ENCODE measurements around the gene CNOT8. TPM values are rescaled to one million over a fixed set of nuclear protein-coding genes. Genes with fewer than 3 reads are reported as not detected.

The CNOT8 gene
- total and polyA plus RNA-seq, 8 donors, result 11.8 to 27.4 (median 15.0) TPM

GRCh38 chr5:154857530-154858296, 714 bp upstream of the CNOT8 start:
- H3K36me3 ChIP-seq, result no peaks in the 10 kb centered on the region
- intact Hi-C loops (cut with DNase I), result no loop called here
- peak overlapping the region; percentile 41 to 73 (median 64) for H3K4me3 ChIP-seq
- FAIRE-seq (no peak), DNase-seq (peak; percentile 88 to 97 (median 96)), ATAC-seq (peak; percentile 82 to 87 (median 83))
- 0% methylated on average over 58 to 59 of the region's 59 CpGs for WGBS, 2 donors
- H3K27me3 ChIP-seq, result no peaks in the 10 kb centered on the region
- peak overlapping the region; percentile 96 to 99 (median 98) for H3K27ac ChIP-seq
- H3K4me1 ChIP-seq, result peaks cover 6 to 23% (median 15%) of the 10 kb centered on the region in 3 donors
- no peak for TF ChIP-seq CTCF (IDR thresholded peaks at IDR 0.05)
- no peaks in the 10 kb centered on the region for H3K9me3 ChIP-seq

GRCh38 chr5:154858972-154859871, 795 bp downstream of the CNOT8 start:
- peaks cover 6 to 23% (median 15%) of the 10 kb centered on the region in 3 donors for H3K4me1 ChIP-seq
- DNase-seq, result no peak

DNA sequence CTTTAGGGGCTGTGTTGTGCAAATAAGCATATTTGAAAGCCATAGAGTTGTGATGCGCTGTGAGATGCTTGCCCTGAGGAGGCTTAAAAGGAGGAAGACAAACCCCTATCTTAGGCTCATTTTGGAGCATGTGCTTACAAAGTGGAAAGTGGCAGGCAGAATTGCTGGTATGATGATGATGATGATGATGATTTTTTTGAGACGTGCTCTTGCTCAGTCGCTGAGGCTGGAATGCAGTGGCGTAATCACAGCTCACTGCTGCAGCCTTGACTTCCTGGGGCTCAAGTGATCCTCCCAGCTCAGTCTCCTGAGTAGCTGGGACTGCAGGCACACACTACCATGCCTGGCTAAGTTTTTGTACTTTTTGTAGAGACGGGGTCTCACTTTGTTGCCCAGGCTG, 1.7 kb downstream of the CNOT8 start:
- peak overlapping the region in 3 of 4 donors; percentile 41 to 73 (median 64) for H3K4me3 ChIP-seq
- no peak for TF ChIP-seq CTCF (IDR thresholded peaks at IDR 0.05)
- no peaks in the 10 kb centered on the region for H3K27me3 ChIP-seq
- no peaks in the 10 kb centered on the region for H3K9me3 ChIP-seq
- intact Hi-C loops (cut with DNase I), result no loop called here
- ATAC-seq (no peak), DNase-seq (no peak), FAIRE-seq (no peak)
- peaks cover 0 to under 1% (median 0%) of the 10 kb centered on the region in 3 donors for H3K36me3 ChIP-seq
- 49 to 51% methylated on average over 5 of the region's 5 CpGs for WGBS, 2 donors
- H3K4me1 ChIP-seq, result peaks cover 6 to 23% (median 15%) of the 10 kb centered on the region in 3 donors
- H3K27ac ChIP-seq, result peak overlapping the region in 2 of 4 donors; percentile 96 to 98

More at GRCh38 chr5:154858972-154859871, 795 bp downstream of the CNOT8 start:
- peak overlapping the region; percentile 96 to 99 (median 98) for H3K27ac ChIP-seq
- no peaks in the 10 kb centered on the region for H3K27me3 ChIP-seq
- TF ChIP-seq CTCF (IDR thresholded peaks at IDR 0.05), result no peak
- H3K36me3 ChIP-seq, result no peaks in the 10 kb centered on the region
- intact Hi-C loops (cut with DNase I), result no loop called here
- 1% methylated on average over 26 of the region's 26 CpGs for WGBS, 2 donors
- H3K4me3 ChIP-seq, result peak overlapping the region; percentile 41 to 73 (median 64)
- ATAC-seq, result no peak
- no peaks in the 10 kb centered on the region for H3K9me3 ChIP-seq
- no peak for FAIRE-seq

DNA sequence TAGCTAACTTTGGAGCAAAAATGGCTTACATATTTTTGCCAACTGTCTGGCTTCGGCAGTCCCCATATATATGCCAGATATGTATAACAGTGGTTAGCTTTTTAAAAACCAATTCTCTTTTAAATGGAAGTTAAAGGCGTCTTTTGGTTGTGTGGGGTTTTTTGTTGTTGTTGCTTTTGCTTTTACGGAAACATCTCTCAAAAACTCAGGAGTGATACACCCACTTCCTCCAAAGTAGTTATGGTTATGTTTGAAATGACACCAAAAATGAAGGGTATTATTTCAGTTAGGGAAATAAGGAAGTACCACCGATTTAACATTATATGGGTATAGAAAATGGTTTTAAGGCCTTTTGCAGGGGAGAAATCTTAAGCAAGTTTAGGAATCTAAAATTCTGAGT, 2.3 kb downstream of the CNOT8 start:
- 59 to 63% methylated on average over 4 of the region's 4 CpGs for WGBS, 2 donors
- Histone ChIP-seq H3K4me3 (peak overlapping the region in 1 of 4 donors; percentile 73), H3K27ac (no peak overlapping the region)

More for the DNA sequence above, 2.3 kb downstream of the CNOT8 start:
- DNase-seq (no peak), ATAC-seq (no peak), FAIRE-seq (no peak)
- H3K4me1 ChIP-seq, result peaks cover 6 to 27% (median 15%) of the 10 kb centered on the region in 3 donors
- no peak for TF ChIP-seq CTCF (IDR thresholded peaks at IDR 0.05)
- H3K36me3 ChIP-seq, result peaks cover 0 to 7% (median 0%) of the 10 kb centered on the region in 3 donors
- no peaks in the 10 kb centered on the region for H3K9me3 ChIP-seq
- intact Hi-C loops (cut with DNase I), result no loop called here
- no peaks in the 10 kb centered on the region for H3K27me3 ChIP-seq
